HL-60 (cell line): ENCODE data around the gene NLK.

ENCODE experiments used
- POLR2AphosphoS5 ChIP-seq: IDR thresholded peaks from 2 replicates; pipeline ENCODE4 v1.6.1; 2012; ENCODE audit warnings: low read depth
- REST ChIP-seq: IDR thresholded peaks from 2 replicates; pipeline ENCODE4 v1.6.1; 2012; ENCODE audit warnings: low read depth; ENCODE audit not compliant: insufficient replicate concordance
- TF ChIP-seq, protein P1 (sequence below): IDR thresholded peaks from one replicate; pipeline ENCODE4 v1.5.1; 2011; ENCODE audit warnings: low read length, control low read depth, inconsistent platforms; ENCODE audit not compliant: insufficient read depth

GRCh38 chr17:28185658-28186057 is 143.2 kb downstream of the NLK start:
- TF ChIP-seq, protein P1, sequence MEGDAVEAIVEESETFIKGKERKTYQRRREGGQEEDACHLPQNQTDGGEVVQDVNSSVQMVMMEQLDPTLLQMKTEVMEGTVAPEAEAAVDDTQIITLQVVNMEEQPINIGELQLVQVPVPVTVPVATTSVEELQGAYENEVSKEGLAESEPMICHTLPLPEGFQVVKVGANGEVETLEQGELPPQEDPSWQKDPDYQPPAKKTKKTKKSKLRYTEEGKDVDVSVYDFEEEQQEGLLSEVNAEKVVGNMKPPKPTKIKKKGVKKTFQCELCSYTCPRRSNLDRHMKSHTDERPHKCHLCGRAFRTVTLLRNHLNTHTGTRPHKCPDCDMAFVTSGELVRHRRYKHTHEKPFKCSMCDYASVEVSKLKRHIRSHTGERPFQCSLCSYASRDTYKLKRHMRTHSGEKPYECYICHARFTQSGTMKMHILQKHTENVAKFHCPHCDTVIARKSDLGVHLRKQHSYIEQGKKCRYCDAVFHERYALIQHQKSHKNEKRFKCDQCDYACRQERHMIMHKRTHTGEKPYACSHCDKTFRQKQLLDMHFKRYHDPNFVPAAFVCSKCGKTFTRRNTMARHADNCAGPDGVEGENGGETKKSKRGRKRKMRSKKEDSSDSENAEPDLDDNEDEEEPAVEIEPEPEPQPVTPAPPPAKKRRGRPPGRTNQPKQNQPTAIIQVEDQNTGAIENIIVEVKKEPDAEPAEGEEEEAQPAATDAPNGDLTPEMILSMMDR = no peak
- TF ChIP-seq POLR2AphosphoS5 = no peak
- TF ChIP-seq REST = no peak
